Mesendoderm (in vitro differentiated cells): ENCODE results near the gene PRAMEF9.

Experiments used
- DNase-seq: peaks from one replicate; pipeline ENCODE4 v3.0.0; 2013
- H2AK5ac ChIP-seq: 2 replicates; pipeline ENCODE4 v1.6.1; 2013; ENCODE audit warnings: low read length, inconsistent platforms
- H2BK120ac ChIP-seq: 2 replicates; pipeline ENCODE4 v1.6.1; 2013; ENCODE audit warnings: low read depth, mild to moderate bottlenecking, low read length, moderate library complexity, mixed read lengths
- H2BK15ac ChIP-seq: replicated peaks from 2 replicates; pipeline ENCODE4 v1.6.1; 2013; ENCODE audit warnings: low read depth, mild to moderate bottlenecking, moderate library complexity
- H2BK5ac ChIP-seq: 2 replicates; pipeline ENCODE4 v1.6.1; 2013; ENCODE audit warnings: low read length, inconsistent platforms
- H3K18ac ChIP-seq: 2 replicates; pipeline ENCODE4 v1.6.1; 2013; ENCODE audit warnings: mild to moderate bottlenecking, low read length, mixed read lengths
- H3K23ac ChIP-seq: one replicate; pipeline ENCODE4 v1.6.1; 2013; ENCODE audit warnings: low read length
- H3K27ac ChIP-seq: 2 replicates; pipeline ENCODE4 v1.5.1; 2013; ENCODE audit warnings: low read depth, mild to moderate bottlenecking, inconsistent platforms, low read length, moderate library complexity
- H3K27me3 ChIP-seq: 2 replicates; pipeline ENCODE4 v1.6.1; 2013; ENCODE audit warnings: low read length, control low read depth, mild to moderate bottlenecking, inconsistent platforms; ENCODE audit not compliant: insufficient read depth, poor library complexity
- H3K36me3 ChIP-seq: 2 replicates; pipeline ENCODE4 v1.6.1; 2013; ENCODE audit warnings: low read length, inconsistent platforms; ENCODE audit not compliant: control insufficient read depth, insufficient read depth
- H3K4ac ChIP-seq: one replicate; pipeline ENCODE4 v1.6.1; 2013; ENCODE audit warnings: low read depth, mild to moderate bottlenecking, low read length, moderate library complexity
- H3K4me1 ChIP-seq: 2 replicates; pipeline ENCODE4 v1.6.1; 2013; ENCODE audit warnings: low read depth, low read length, inconsistent platforms; ENCODE audit not compliant: control insufficient read depth
- H3K4me2 ChIP-seq: 2 replicates; pipeline ENCODE4 v1.6.1; 2013; ENCODE audit warnings: low read length
- H3K4me3 ChIP-seq: 2 replicates; pipeline ENCODE4 v1.5.1; 2013; ENCODE audit warnings: mild to moderate bottlenecking, low read length
- H3K56ac ChIP-seq: one replicate; pipeline ENCODE4 v1.6.1; 2013; ENCODE audit warnings: low read length
- H3K79me1 ChIP-seq: 2 replicates; pipeline ENCODE4 v1.6.1; 2013; ENCODE audit warnings: low read length, inconsistent platforms
- H3K79me2 ChIP-seq: 2 replicates; pipeline ENCODE4 v1.6.1; 2013; ENCODE audit warnings: mild to moderate bottlenecking, low read length; ENCODE audit not compliant: control insufficient read depth, insufficient read depth
- H3K9ac ChIP-seq: 2 replicates; pipeline ENCODE4 v1.6.1; 2013; ENCODE audit warnings: low read length, inconsistent platforms
- H4K5ac ChIP-seq: one replicate; pipeline ENCODE4 v1.6.1; 2013; ENCODE audit warnings: low read length
- H4K8ac ChIP-seq: one replicate; pipeline ENCODE4 v1.6.1; 2013; ENCODE audit warnings: low read depth, mild to moderate bottlenecking, control low read depth, low read length, moderate library complexity
- WGBS: extraction: QIAGEN DNeasy Blood & Tissue Kit; methylation state at CpG from one replicate; pipeline ENCODE4 v1.1.7; 2013; ENCODE audit warnings: low lambda C conversion rate, missing lambda C conversion rate; ENCODE audit not compliant: insufficient coverage; ENCODE audit errors: extremely low coverage; 5-methylcytosine and 5-hydroxymethylcytosine counted together

Gene PRAMEF9

DNA sequence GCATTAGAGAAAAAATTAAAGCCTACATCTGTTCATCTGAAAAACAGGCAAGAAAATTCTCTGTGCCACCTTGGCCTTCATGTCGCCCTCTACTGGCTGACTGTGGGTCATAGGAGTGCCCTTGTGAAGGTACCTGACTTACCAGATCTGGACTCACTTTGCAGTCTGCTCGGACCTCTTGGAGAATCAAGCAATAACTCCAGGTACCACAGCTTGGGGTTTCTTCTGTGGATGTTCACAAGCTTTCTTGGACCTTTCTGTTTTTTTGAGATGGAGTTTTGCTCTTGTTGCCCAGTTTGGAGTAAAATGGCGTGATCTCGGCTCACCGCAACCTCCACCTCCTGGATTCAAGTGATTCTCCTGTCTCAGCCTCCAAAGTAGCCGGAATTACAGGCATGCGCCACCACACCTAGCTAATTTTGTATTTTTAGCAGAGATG is 56.7 kb downstream of the PRAMEF9 start:
- no peak overlapping the region for H4K5ac ChIP-seq
- H3K4me1 ChIP-seq: no peaks in the 10 kb centered on the region
- H3K4ac ChIP-seq: no peak overlapping the region
- H2BK15ac ChIP-seq: no peak overlapping the region
- H3K9ac ChIP-seq: no peak overlapping the region
- no peak overlapping the region for H2AK5ac ChIP-seq
- H3K27ac ChIP-seq: no peak overlapping the region
- H2BK5ac ChIP-seq: no peak overlapping the region
- H3K27me3 ChIP-seq: no peaks in the 10 kb centered on the region
- no peaks in the 10 kb centered on the region for H3K36me3 ChIP-seq
- H3K18ac ChIP-seq: no peak overlapping the region
- H3K79me2 ChIP-seq: no peaks in the 10 kb centered on the region
- no peak overlapping the region for H3K56ac ChIP-seq
- no peak overlapping the region for H3K23ac ChIP-seq
- no peak for DNase-seq
- H3K79me1 ChIP-seq: no peaks in the 10 kb centered on the region
- no peak overlapping the region for H2BK120ac ChIP-seq
- H3K4me3 ChIP-seq: no peak overlapping the region
- H4K8ac ChIP-seq: no peak overlapping the region
- WGBS: no CpG with 5 or more reads among the region's 7 CpGs
- no peak overlapping the region for H3K4me2 ChIP-seq
